Measurements from ENCODE around the gene CHRM2.

DNA sequence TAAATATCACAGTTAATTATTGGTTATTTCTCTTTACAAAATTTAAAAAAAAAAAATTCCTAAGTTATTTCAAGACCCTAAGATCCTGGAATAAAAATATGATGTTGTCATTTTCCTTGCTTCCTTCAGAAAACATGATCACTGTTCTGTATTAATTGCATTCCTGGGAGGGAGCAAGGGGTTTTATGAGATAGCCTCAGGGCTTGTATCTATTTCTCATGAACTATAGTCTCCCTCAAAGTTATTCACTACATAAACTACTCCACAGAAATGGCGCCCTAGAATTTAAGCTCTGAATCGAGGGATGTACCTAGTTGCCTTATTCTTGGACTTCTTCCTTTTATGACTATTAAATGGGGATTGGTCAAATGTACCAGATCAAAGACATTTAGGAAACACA, 170.3 kb downstream of the CHRM2 start:
- TF ChIP-seq CTCF (IDR thresholded peaks at IDR 0.05 in 2 of 3, conservative IDR thresholded peaks at IDR 0.05 in 1 of 3; ENCODE audit: borderline replicate concordance in 1 of 3, insufficient read depth in 1 of 3, low read depth in 2 of 3, low read length in 2 of 3) = no peak
- no peak for TF ChIP-seq POLR2A (IDR thresholded peaks at IDR 0.05; ENCODE audit: borderline replicate concordance, extremely low read depth, insufficient read depth, insufficient read length)
- no peak for TF ChIP-seq EGR1 (IDR thresholded peaks at IDR 0.05; ENCODE audit: low read depth)
- no peak for TF ChIP-seq RAD21 (IDR thresholded peaks at IDR 0.05; ENCODE audit: low read depth)
- TF ChIP-seq POLR2AphosphoS5 (IDR thresholded peaks at IDR 0.05; ENCODE audit: low read depth, low read length) = no peak
- TF ChIP-seq YY1 (IDR thresholded peaks at IDR 0.05; ENCODE audit: extremely low read depth, insufficient replicate concordance, low read depth, low read length) = no peak
- TF ChIP-seq EZH2phosphoT487 (IDR thresholded peaks at IDR 0.05; ENCODE audit: borderline replicate concordance) = no peak
